ENCODE measurements around the gene CLEC4G.

Gene CLEC4G

DNA sequence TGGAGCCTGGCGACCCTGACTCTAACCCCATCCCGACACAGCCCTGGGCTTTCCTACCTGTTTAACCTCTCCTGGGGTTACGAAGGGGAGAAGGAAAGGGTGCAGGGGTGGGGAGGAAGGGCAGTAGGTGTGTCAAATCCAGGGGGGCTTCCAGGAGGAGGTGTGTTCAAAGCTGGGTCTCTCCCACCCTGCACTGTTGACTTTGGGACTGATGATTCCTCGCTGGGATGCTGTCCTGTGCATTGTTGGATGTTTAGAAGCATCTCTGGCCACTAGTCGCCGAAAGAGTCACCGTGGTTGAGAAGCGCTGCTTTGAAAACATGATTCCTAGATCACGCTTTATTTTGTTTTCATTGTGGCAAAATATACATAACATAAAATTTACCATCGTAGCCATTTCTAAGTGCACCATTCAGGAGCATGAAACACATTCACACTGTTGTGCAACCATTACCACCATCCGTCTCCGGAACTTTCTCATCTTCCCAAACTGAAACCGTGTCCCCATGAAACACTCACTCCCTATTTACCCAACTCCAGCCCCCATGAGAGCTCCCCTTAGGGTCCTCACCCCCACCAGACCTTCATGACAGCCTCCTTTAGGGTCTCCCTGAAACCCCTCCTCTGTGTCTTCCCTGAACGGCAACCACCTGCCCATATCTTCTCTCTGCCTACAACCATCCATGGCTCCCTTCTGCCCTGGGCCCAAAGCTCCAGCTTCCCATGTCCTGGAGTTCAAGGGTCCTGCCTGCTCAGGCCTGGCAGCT, 25.5 kb downstream of the CLEC4G start:
- Histone ChIP-seq H3F3A (ENCODE audit: insufficient read depth, low read length) (no peaks in the 10 kb centered on the region), H3K79me2 (ENCODE audit: insufficient read depth, low read length) (no peaks in the 10 kb centered on the region), H3K4me3 (ENCODE audit: low read depth, low read length, poor library complexity, severe bottlenecking) (no peak overlapping the region), H2AFZ (ENCODE audit: low read length) (no peak overlapping the region), H3K9me3 (ENCODE audit: low read length) (no peaks in the 10 kb centered on the region), H3K9me2 (ENCODE audit: low read depth, low read length) (no peaks in the 10 kb centered on the region), H3K27me3 (ENCODE audit: insufficient read depth, low read length) (no peaks in the 10 kb centered on the region), H3K27ac (ENCODE audit: low read depth, low read length, poor library complexity, severe bottlenecking) (no peak overlapping the region), H3K4me2 (ENCODE audit: low read length) (no peak overlapping the region), H3K36me3 (ENCODE audit: insufficient read depth, low read length) (no peaks in the 10 kb centered on the region), H3K4me1 (ENCODE audit: insufficient read depth, low read length, severe bottlenecking) (no peaks in the 10 kb centered on the region), H4K20me1 (ENCODE audit: insufficient read depth, low read length) (no peaks in the 10 kb centered on the region), H3K9ac (ENCODE audit: low read length) (no peak overlapping the region)
- TF ChIP-seq, protein P1, sequence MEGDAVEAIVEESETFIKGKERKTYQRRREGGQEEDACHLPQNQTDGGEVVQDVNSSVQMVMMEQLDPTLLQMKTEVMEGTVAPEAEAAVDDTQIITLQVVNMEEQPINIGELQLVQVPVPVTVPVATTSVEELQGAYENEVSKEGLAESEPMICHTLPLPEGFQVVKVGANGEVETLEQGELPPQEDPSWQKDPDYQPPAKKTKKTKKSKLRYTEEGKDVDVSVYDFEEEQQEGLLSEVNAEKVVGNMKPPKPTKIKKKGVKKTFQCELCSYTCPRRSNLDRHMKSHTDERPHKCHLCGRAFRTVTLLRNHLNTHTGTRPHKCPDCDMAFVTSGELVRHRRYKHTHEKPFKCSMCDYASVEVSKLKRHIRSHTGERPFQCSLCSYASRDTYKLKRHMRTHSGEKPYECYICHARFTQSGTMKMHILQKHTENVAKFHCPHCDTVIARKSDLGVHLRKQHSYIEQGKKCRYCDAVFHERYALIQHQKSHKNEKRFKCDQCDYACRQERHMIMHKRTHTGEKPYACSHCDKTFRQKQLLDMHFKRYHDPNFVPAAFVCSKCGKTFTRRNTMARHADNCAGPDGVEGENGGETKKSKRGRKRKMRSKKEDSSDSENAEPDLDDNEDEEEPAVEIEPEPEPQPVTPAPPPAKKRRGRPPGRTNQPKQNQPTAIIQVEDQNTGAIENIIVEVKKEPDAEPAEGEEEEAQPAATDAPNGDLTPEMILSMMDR (IDR thresholded peaks at IDR 0.05; ENCODE audit: low read length), result no peak
- TF ChIP-seq EZH2 (IDR thresholded peaks at IDR 0.05; ENCODE audit: borderline replicate concordance, low read length), result no peak

DNA sequence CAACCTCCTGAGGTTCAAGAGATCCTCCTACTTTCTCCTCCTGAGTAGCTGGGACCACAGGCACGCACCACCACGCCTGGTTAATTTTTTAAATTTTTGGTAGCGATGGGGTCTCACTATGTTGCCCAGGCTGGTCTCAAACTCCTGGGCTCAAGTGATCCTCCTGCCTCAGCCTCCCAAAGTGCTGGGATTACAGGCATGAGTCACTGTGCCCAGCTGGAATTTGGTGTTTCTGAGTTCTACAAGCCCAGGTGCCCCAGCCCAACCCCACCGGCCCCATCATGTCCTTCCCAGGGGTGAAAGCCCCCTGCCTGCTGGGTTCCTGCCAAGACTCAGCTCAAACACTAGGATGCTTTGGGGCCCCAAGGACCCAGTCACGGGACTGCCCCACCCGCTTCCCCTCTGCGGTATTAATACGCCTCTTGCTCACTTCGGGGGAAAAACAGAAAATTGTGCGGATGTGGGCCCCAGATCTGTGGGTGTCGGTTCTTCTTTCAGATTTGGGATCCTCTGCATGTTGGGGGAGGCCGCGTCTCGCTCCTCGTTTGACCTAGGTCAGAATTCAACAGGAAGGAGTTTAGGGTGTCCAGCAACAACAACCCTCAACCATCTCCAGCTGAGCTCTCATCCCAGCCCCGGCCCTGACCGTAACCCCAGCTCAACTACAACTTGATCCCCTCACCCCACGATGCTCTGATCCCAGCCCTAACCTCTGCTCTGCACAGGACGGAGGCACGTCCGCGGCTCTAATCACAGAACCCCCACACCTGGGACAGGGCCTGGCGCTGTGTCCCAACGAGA, 26.3 kb downstream of the CLEC4G start:
- Histone ChIP-seq H3K4me1 (ENCODE audit: insufficient read depth, low read length, severe bottlenecking) (no peaks in the 10 kb centered on the region), H3K4me2 (ENCODE audit: low read length) (no peak overlapping the region)
- TF ChIP-seq, protein P1 (IDR thresholded peaks at IDR 0.05; ENCODE audit: low read length), result no peak
- no peak for TF ChIP-seq EZH2 (IDR thresholded peaks at IDR 0.05; ENCODE audit: borderline replicate concordance, low read length)

DNA sequence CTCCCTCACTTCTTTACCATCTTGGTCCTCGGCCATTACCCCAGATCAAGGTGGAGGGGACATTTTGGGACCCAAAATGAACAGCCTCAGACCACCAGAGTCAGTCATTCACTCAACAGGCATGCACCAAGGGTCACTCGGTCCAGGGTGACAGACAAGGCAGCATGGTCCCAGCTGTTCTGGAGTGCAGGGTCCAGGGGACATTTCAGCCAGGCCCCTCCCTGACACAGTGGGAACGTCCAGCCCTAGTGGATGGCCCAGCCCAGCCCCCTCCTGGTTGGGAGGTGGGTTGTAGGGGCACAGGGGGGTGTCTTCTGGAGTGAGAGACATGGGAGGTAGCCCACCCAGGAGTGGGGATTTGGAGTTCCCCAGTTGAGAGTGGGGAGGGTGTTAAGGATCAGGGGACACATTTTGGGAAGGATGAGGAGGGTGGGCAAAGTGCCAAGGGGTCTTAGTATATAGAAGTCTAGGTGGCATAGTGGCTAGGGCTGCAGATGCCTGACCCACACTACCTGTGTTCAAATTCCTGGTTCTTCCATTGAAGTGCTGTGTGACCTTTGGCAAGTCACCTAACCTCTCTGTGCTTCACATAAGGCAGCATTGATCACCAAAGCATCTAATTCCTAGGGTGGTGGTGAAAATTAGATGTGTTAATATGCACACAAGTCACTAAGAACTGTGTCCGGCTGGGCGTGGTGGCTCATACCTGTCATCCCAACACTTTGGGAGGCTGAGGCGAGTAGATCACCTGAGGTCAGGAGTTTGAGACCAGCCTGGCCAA, 27.4 kb downstream of the CLEC4G start:
- no peak overlapping the region for H3K4me2 ChIP-seq (ENCODE audit: low read length)
- H4K20me1 ChIP-seq (ENCODE audit: insufficient read depth, low read length), result no peaks in the 10 kb centered on the region
- H3K4me3 ChIP-seq (ENCODE audit: low read depth, low read length, poor library complexity, severe bottlenecking), result no peak overlapping the region
- no peak for TF ChIP-seq EZH2 (IDR thresholded peaks at IDR 0.05; ENCODE audit: borderline replicate concordance, low read length)
- TF ChIP-seq, protein P1 (IDR thresholded peaks at IDR 0.05; ENCODE audit: low read length), result no peak
- H3F3A ChIP-seq (ENCODE audit: insufficient read depth, low read length), result no peaks in the 10 kb centered on the region
- H3K9me2 ChIP-seq (ENCODE audit: low read depth, low read length), result no peaks in the 10 kb centered on the region
- H3K27me3 ChIP-seq (ENCODE audit: insufficient read depth, low read length), result no peaks in the 10 kb centered on the region
- H3K27ac ChIP-seq (ENCODE audit: low read depth, low read length, poor library complexity, severe bottlenecking), result no peak overlapping the region
- no peak overlapping the region for H2AFZ ChIP-seq (ENCODE audit: low read length)
- H3K36me3 ChIP-seq (ENCODE audit: insufficient read depth, low read length), result no peaks in the 10 kb centered on the region
- no peaks in the 10 kb centered on the region for H3K79me2 ChIP-seq (ENCODE audit: insufficient read depth, low read length)
- no peak overlapping the region for H3K9ac ChIP-seq (ENCODE audit: low read length)
- no peaks in the 10 kb centered on the region for H3K4me1 ChIP-seq (ENCODE audit: insufficient read depth, low read length, severe bottlenecking)
- no peaks in the 10 kb centered on the region for H3K9me3 ChIP-seq (ENCODE audit: low read length)

More for the DNA sequence above, 26.3 kb downstream of the CLEC4G start:
- Histone ChIP-seq H3K9me3 (ENCODE audit: low read length) (no peaks in the 10 kb centered on the region), H3K36me3 (ENCODE audit: insufficient read depth, low read length) (no peaks in the 10 kb centered on the region), H3K27me3 (ENCODE audit: insufficient read depth, low read length) (no peaks in the 10 kb centered on the region), H2AFZ (ENCODE audit: low read length) (no peak overlapping the region), H3F3A (ENCODE audit: insufficient read depth, low read length) (no peaks in the 10 kb centered on the region), H4K20me1 (ENCODE audit: insufficient read depth, low read length) (no peaks in the 10 kb centered on the region), H3K4me3 (ENCODE audit: low read depth, low read length, poor library complexity, severe bottlenecking) (no peak overlapping the region), H3K27ac (ENCODE audit: low read depth, low read length, poor library complexity, severe bottlenecking) (no peak overlapping the region), H3K79me2 (ENCODE audit: insufficient read depth, low read length) (no peaks in the 10 kb centered on the region), H3K9ac (ENCODE audit: low read length) (no peak overlapping the region), H3K9me2 (ENCODE audit: low read depth, low read length) (no peaks in the 10 kb centered on the region)

Data from OCI-LY1 (cell line).